GM23338 (cell line): Measurements from ENCODE around the gene CDH23. TPM values are rescaled to one million over a fixed set of nuclear protein-coding genes. Genes with fewer than 3 reads are reported as not detected.

Experiments used
- ATAC-seq: fragments of 200-7000 bp; cut with Tn5 transposase; 3 replicates; pipeline ENCODE4 v1.9.1; 2020
- DNase-seq: peaks from one replicate; pipeline ENCODE4 v3.0.0-alpha.2; 2015; ENCODE audit warnings: low spot score
- H2AFZ ChIP-seq: fragments of 200-600 bp; sonication (generic); 2 replicates; pipeline ENCODE4 v1.8.0; 2016; ENCODE audit warnings: antibody characterized with exemption, mild to moderate bottlenecking, moderate library complexity
- H3F3A ChIP-seq: fragments of 200-600 bp; sonication (generic); replicated peaks from 2 replicates; pipeline ENCODE4 v1.8.0; 2017; ENCODE audit warnings: antibody characterized with exemption, mixed run types, low read depth
- H3K27ac ChIP-seq: fragments of 200-600 bp; sonication (generic); 2 replicates; pipeline ENCODE4 v1.6.1; 2016; ENCODE audit warnings: low read depth
- H3K27me3 ChIP-seq: fragments of 200-600 bp; sonication (generic); 2 replicates; pipeline ENCODE4 v1.8.0; 2016; ENCODE audit warnings: mild to moderate bottlenecking, mixed run types, moderate library complexity; ENCODE audit not compliant: insufficient read depth
- H3K36me3 ChIP-seq: fragments of 200-600 bp; sonication (generic); 2 replicates; pipeline ENCODE4 v1.8.0; 2016; ENCODE audit warnings: mild to moderate bottlenecking; ENCODE audit not compliant: insufficient read depth
- H3K4me1 ChIP-seq: fragments of 200-600 bp; sonication (generic); 2 replicates; pipeline ENCODE4 v1.8.0; 2016; ENCODE audit warnings: mild to moderate bottlenecking, moderate library complexity; ENCODE audit not compliant: insufficient read depth
- H3K4me2 ChIP-seq: fragments of 200-600 bp; sonication (generic); 2 replicates; pipeline ENCODE4 v1.7.1; 2017; ENCODE audit warnings: mixed run types
- H3K4me3 ChIP-seq: fragments of 200-600 bp; sonication (generic); 2 replicates; pipeline ENCODE4 v1.6.1; 2016; ENCODE audit warnings: mixed run types
- H3K79me2 ChIP-seq: fragments of 200-600 bp; sonication (generic); replicated peaks from 2 replicates; pipeline ENCODE4 v1.8.0; 2017; ENCODE audit warnings: mild to moderate bottlenecking; ENCODE audit not compliant: insufficient read depth
- H3K9me2 ChIP-seq: fragments of 200-600 bp; sonication (generic); 2 replicates; pipeline ENCODE4 v1.8.0; 2017; ENCODE audit not compliant: insufficient read depth
- H4K20me1 ChIP-seq: fragments of 200-600 bp; sonication (generic); replicated peaks from 2 replicates; pipeline ENCODE4 v1.8.0; 2017; ENCODE audit warnings: mild to moderate bottlenecking; ENCODE audit not compliant: insufficient read depth
- H3K27ac Mint-ChIP-seq: 2 replicates; pipeline ENCODE4 v1.8.0; 2020; ENCODE audit warnings: inconsistent platforms, mild to moderate bottlenecking, moderate library complexity, mixed read lengths
- H3K27me3 Mint-ChIP-seq: 3 replicates; pipeline ENCODE4 v1.8.0; 2022; ENCODE audit warnings: low read depth, mild to moderate bottlenecking, moderate library complexity, mixed read lengths, inconsistent platforms; ENCODE audit not compliant: insufficient read depth, poor library complexity
- H3K36me3 Mint-ChIP-seq: 3 replicates; pipeline ENCODE4 v1.8.0; 2021; ENCODE audit warnings: low read depth, mild to moderate bottlenecking, inconsistent platforms, moderate library complexity, mixed read lengths
- H3K4me1 Mint-ChIP-seq: 3 replicates; pipeline ENCODE4 v1.8.0; 2020; ENCODE audit warnings: mild to moderate bottlenecking, inconsistent platforms, mixed read lengths
- H3K4me3 Mint-ChIP-seq: 3 replicates; pipeline ENCODE4 v1.8.0; 2021; ENCODE audit warnings: moderate library complexity, mild to moderate bottlenecking, inconsistent platforms, mixed read lengths
- H3K9me3 Mint-ChIP-seq: 3 replicates; pipeline ENCODE4 v1.8.0; 2020; ENCODE audit warnings: moderate library complexity, mild to moderate bottlenecking, inconsistent platforms, mixed read lengths
- CREB1 ChIP-seq: fragments of 250-450 bp; sonication (Bioruptor Pico); IDR thresholded peaks from 2 replicates; pipeline ENCODE4 v1.5.0; 2020; ENCODE audit warnings: low read depth, mild to moderate bottlenecking, moderate library complexity
- ETS1 ChIP-seq: IDR thresholded peaks from 2 replicates; pipeline ENCODE4 v1.6.1; 2016; ENCODE audit warnings: antibody characterized with exemption
- EZH2 ChIP-seq: fragments of 200-600 bp; sonication (generic); IDR thresholded peaks from one replicate; pipeline ENCODE4 v1.8.0; 2017; ENCODE audit warnings: antibody characterized with exemption, mild to moderate bottlenecking, low read depth; ENCODE audit not compliant: unreplicated experiment
- EZH2phosphoT487 ChIP-seq: fragments of 200-600 bp; sonication (generic); IDR thresholded peaks from one replicate; pipeline ENCODE4 v1.8.1; 2018; ENCODE audit warnings: antibody characterized with exemption; ENCODE audit not compliant: unreplicated experiment
- NANOG ChIP-seq: IDR thresholded peaks from 2 replicates; pipeline ENCODE4 v1.6.1; 2016; ENCODE audit warnings: antibody characterized with exemption, borderline replicate concordance
- STAT1 ChIP-seq: IDR thresholded peaks from one replicate; pipeline ENCODE4 v1.6.1; 2016; ENCODE audit warnings: antibody characterized with exemption; ENCODE audit not compliant: unreplicated experiment
- ZNF114 ChIP-seq: fragments of 250-450 bp; sonication (Bioruptor Pico); IDR thresholded peaks from 2 replicates; pipeline ENCODE4 v1.5.0; 2020; ENCODE audit warnings: mild to moderate bottlenecking, moderate library complexity
- ZNF331 ChIP-seq: fragments of 250-450 bp; sonication (Bioruptor Pico); IDR thresholded peaks from 2 replicates; pipeline ENCODE4 v1.5.0; 2020; ENCODE audit warnings: low read depth, mild to moderate bottlenecking, moderate library complexity
- polyA plus RNA-seq: library from polyadenylated mRNA; unstranded; fragments of >200 nt; fragmentation: Nextera tagmentation; extraction: Ambion mirVana; gene quantifications from 2 replicates; pipeline ENCODE4 v1.2.1, GENCODE V29; 2016
- total RNA-seq: library from RNA; depleted of rRNA; stranded (reverse); fragments of >200 nt; shearing (Covaris generic); gene quantifications from 2 replicates; pipeline ENCODE4 v1.2.3, GENCODE V29; 2014
- TF ChIP-seq, protein P1 (sequence below), 2 experiments: fragments of 200-600 bp in 1 of 2; sonication (generic) in 1 of 2; conservative IDR thresholded peaks; 2 replicates each; pipeline versions ENCODE4 v1.5.1 to v1.6.1; 2016 to 2017; ENCODE audit warnings: antibody characterized with exemption in 2 of 2, low read depth in 2 of 2, mild to moderate bottlenecking in 2 of 2, moderate library complexity in 1 of 2
- TF ChIP-seq, protein P2 (sequence below): IDR thresholded peaks from one replicate; pipeline ENCODE4 v1.6.1; 2018; ENCODE audit warnings: antibody characterized with exemption; ENCODE audit not compliant: unreplicated experiment

Gene CDH23
- total and polyA plus RNA-seq, 2 experiments from 2014 or later: 0.95 to 4.3 TPM

- no peak overlapping the region for H3K27ac Mint-ChIP-seq
- peak overlapping the region; percentile 93; the same call in 1 of the 2 replicates for H2AFZ ChIP-seq
- no peaks in the 10 kb centered on the region for H3K9me2 ChIP-seq
- no peaks in the 10 kb centered on the region for H3K36me3 ChIP-seq
- H3K4me3 ChIP-seq: peak overlapping the region; percentile 75
- H3K36me3 Mint-ChIP-seq: no peaks in the 10 kb centered on the region
- 0 out of 2 replicates have a peak, but pooled peaks cover 5% of the 10 kb centered on the region for H4K20me1 ChIP-seq
- H3K27me3 Mint-ChIP-seq: peaks cover 44% of the 10 kb centered on the region
- peak overlapping the region; percentile 84 for H3K4me2 ChIP-seq
- peaks cover 48% of the 10 kb centered on the region for H3K27me3 ChIP-seq
- no peak for DNase-seq
- no peaks in the 10 kb centered on the region for H3K9me3 Mint-ChIP-seq
- H3F3A ChIP-seq: 0 out of 2 replicates have a peak, but pooled peaks cover 3% of the 10 kb centered on the region
- no peak for ATAC-seq
- no peak for TF ChIP-seq STAT1
- TF ChIP-seq NANOG: no peak
- no peak for TF ChIP-seq CREB1 (CRISPR knock-in tag)
- TF ChIP-seq, protein P1, sequence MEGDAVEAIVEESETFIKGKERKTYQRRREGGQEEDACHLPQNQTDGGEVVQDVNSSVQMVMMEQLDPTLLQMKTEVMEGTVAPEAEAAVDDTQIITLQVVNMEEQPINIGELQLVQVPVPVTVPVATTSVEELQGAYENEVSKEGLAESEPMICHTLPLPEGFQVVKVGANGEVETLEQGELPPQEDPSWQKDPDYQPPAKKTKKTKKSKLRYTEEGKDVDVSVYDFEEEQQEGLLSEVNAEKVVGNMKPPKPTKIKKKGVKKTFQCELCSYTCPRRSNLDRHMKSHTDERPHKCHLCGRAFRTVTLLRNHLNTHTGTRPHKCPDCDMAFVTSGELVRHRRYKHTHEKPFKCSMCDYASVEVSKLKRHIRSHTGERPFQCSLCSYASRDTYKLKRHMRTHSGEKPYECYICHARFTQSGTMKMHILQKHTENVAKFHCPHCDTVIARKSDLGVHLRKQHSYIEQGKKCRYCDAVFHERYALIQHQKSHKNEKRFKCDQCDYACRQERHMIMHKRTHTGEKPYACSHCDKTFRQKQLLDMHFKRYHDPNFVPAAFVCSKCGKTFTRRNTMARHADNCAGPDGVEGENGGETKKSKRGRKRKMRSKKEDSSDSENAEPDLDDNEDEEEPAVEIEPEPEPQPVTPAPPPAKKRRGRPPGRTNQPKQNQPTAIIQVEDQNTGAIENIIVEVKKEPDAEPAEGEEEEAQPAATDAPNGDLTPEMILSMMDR (conservative IDR thresholded peaks at IDR 0.05; ENCODE audit: low read depth in 2 of 2): no peak; a peak in 1 of 4 replicates
- TF ChIP-seq EZH2: no peak
- TF ChIP-seq, protein P2, sequence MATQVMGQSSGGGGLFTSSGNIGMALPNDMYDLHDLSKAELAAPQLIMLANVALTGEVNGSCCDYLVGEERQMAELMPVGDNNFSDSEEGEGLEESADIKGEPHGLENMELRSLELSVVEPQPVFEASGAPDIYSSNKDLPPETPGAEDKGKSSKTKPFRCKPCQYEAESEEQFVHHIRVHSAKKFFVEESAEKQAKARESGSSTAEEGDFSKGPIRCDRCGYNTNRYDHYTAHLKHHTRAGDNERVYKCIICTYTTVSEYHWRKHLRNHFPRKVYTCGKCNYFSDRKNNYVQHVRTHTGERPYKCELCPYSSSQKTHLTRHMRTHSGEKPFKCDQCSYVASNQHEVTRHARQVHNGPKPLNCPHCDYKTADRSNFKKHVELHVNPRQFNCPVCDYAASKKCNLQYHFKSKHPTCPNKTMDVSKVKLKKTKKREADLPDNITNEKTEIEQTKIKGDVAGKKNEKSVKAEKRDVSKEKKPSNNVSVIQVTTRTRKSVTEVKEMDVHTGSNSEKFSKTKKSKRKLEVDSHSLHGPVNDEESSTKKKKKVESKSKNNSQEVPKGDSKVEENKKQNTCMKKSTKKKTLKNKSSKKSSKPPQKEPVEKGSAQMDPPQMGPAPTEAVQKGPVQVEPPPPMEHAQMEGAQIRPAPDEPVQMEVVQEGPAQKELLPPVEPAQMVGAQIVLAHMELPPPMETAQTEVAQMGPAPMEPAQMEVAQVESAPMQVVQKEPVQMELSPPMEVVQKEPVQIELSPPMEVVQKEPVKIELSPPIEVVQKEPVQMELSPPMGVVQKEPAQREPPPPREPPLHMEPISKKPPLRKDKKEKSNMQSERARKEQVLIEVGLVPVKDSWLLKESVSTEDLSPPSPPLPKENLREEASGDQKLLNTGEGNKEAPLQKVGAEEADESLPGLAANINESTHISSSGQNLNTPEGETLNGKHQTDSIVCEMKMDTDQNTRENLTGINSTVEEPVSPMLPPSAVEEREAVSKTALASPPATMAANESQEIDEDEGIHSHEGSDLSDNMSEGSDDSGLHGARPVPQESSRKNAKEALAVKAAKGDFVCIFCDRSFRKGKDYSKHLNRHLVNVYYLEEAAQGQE: no peak
- TF ChIP-seq EZH2phosphoT487: no peak
- no peak for TF ChIP-seq ZNF114 (CRISPR knock-in tag)
- H3K4me1 ChIP-seq: peaks cover 21% of the 10 kb centered on the region
- H3K79me2 ChIP-seq: no peaks in the 10 kb centered on the region
- no peak overlapping the region for H3K27ac ChIP-seq
- peaks cover 20% of the 10 kb centered on the region for H3K4me1 Mint-ChIP-seq
- peak overlapping the region; percentile 70 for H3K4me3 Mint-ChIP-seq
These were observed 1.1 kb upstream of the CDH23 start for GRCh38 chr10:71395621-71396020.

DNA sequence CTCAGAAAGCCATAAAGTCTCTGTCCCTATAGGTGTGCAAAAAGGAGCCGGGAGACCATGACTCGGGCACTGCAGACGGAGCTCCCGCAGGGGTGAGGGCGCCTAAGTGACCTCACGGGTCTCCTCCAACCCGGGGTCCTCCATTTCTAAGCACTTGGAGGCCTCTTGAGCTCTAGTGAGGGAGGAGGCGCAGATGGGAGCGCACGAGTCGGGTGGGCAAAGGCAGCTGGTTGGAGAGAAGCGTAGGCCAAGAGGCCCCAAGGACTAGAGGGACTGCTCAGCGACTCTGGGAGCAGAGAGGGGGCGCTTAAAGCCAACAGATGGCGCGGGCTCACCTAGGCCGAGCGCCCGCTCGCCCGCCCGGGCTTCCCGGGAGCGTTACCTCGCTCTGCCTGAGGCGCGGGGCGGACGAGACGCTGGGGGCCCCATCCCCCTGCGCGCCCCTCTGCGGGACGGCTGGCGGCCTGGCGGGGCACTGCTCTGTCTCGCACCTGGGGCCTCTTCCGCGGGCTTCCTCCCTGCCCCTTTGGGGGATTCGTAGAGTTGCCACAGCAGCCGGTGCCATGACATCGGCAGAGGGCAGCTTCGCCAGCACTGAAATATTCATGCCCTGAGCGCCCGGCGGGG lies 523 bp upstream of the CDH23 start:
- ATAC-seq (peak; percentile 86), DNase-seq (peak; percentile 91)
- H3K27ac ChIP-seq: no peak overlapping the region
- H3K9me3 Mint-ChIP-seq: no peaks in the 10 kb centered on the region
- peak overlapping the region; percentile 84 for H3K4me2 ChIP-seq
- H3K36me3 Mint-ChIP-seq: no peaks in the 10 kb centered on the region
- H3K36me3 ChIP-seq: no peaks in the 10 kb centered on the region
- peaks cover 48% of the 10 kb centered on the region for H3K27me3 ChIP-seq
- H3F3A ChIP-seq: 0 out of 2 replicates have a peak, but pooled peaks cover 3% of the 10 kb centered on the region
- peak overlapping the region; percentile 75 for H3K4me3 ChIP-seq
- no peak for TF ChIP-seq NANOG
- TF ChIP-seq, protein P1 (conservative IDR thresholded peaks at IDR 0.05; ENCODE audit: low read depth in 2 of 2): peak in 1 of 2 experiments; percentile 79; a peak in 3 of 4 replicates
- no peak for TF ChIP-seq ETS1
- no peak for TF ChIP-seq ZNF331 (CRISPR knock-in tag)
- H3K4me3 Mint-ChIP-seq: peak overlapping the region; percentile 70
- H2AFZ ChIP-seq: peak overlapping the region; percentile 93
- no peaks in the 10 kb centered on the region for H3K79me2 ChIP-seq
- H3K4me1 ChIP-seq: peaks cover 21% of the 10 kb centered on the region
- H3K27me3 Mint-ChIP-seq: peaks cover 44% of the 10 kb centered on the region
- no peaks in the 10 kb centered on the region for H3K9me2 ChIP-seq
- 0 out of 2 replicates have a peak, but pooled peaks cover 5% of the 10 kb centered on the region for H4K20me1 ChIP-seq
- H3K27ac Mint-ChIP-seq: no peak overlapping the region
- peaks cover 18% of the 10 kb centered on the region for H3K4me1 Mint-ChIP-seq
